Cardiac fibroblast (primary cell): ENCODE results near the gene PDS5B.
"Not testable (repeated sequence)": the region's sequence is repeated elsewhere in the genome, so short reads cannot be mapped to it uniquely, and the experiment has no call there.

Experiments
- DNase-seq, 2 donors: peaks; one replicate each; pipeline versions ENCODE4 v3.0.0 to v3.0.0-alpha.2; 2010; ENCODE audit warnings: low read depth in 2 of 2
- H3K4me3 ChIP-seq, 2 donors: replicated peaks in 1 of 2; 1 replicate in 1 of 2; 2 replicates in 1 of 2; pipeline ENCODE4 v1.5.1; 2011; ENCODE audit warnings: low read depth in 2 of 2, low read length in 2 of 2, mild to moderate bottlenecking in 2 of 2, moderate library complexity in 1 of 2
- CTCF ChIP-seq: IDR thresholded peaks from one replicate; pipeline ENCODE4 v1.5.1; 2011; ENCODE audit warnings: low read depth, mild to moderate bottlenecking, low read length, inconsistent platforms

The PDS5B gene

DNA sequence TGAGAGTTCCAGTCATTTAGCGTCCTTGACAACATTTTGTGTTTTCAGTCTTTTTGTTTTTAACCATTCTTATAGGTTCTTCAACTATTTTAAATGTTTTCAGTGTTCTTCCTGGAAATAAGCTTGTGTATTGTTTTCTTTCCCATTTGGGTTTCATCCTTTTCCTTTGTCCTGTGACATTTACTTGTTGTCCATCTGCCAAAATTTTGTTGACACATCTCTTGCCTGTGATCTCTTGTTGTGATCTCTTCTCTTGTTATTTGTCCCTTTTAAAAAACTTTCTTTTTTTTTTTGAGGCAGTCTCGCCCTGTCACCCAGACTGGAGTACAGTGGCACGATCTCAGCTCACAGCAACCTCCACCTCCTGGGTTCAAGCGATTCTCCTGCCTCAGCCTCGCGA lies 96.5 kb downstream of the PDS5B start:
- no peak for DNase-seq
- TF ChIP-seq CTCF: no peak
- no peak overlapping the region for H3K4me3 ChIP-seq

GRCh38 chr13:32687275-32687674 lies 101.0 kb downstream of the PDS5B start:
- DNase-seq: no peak
- TF ChIP-seq CTCF: no peak
- H3K4me3 ChIP-seq: no peak overlapping the region

DNA sequence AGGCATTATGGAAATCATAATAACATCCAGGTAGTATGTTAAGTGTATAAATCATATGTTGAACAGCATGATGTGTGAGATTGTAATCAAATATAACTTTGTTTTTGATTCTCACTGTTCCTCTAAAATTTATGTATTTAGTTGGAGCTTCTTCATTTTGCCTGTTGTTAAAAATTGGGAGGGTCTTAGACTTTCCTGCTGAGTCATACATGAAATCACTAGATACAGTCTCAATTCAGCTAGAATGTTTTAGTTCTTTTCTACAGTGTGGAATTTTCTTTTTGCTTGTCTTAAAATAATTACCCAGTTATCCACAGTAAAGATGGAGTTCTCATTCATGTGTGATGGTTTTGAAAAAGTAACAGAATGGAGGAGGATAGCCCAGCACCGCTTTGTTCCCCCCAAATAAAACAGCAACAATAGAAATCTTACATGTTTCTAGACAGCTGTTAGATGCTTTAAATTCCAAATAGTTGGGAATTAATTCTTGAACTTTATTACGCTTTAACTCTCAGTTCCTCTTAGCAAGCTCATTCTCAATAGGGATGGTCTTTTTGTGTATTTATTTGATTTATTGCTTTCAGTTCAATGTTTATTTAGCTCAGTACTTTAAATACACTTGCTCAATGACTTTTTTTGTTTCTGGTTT lies 109.5 kb downstream of the PDS5B start:
- no peak for TF ChIP-seq CTCF
- no peak for DNase-seq

GRCh38 chr13:32707471-32707870 lies 121.2 kb downstream of the PDS5B start:
- DNase-seq: no peak
- no peak for TF ChIP-seq CTCF
- no peak overlapping the region for H3K4me3 ChIP-seq

More for the DNA sequence above, 109.5 kb downstream of the PDS5B start:
- no peak overlapping the region for H3K4me3 ChIP-seq

DNA sequence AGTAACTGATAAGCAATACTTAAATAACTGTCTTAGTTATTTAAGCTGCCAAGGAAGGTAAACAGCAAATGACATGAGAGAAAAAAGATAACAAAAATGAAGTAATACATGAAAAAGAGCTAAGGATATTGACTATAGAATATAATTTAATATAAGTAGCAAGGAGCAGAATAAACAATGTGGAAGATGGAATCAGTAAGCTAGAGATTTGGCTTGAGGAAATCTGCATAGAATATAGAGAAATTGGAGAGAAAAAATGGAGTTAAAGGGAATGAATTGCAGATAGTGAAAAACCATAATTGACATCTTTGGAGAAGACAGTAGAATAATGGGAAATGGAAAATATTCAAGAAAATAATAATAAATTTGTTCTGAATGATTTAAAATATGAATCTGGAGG lies 127.1 kb downstream of the PDS5B start:
- TF ChIP-seq CTCF: no peak
- DNase-seq: no peak
- H3K4me3 ChIP-seq: no peak overlapping the region

DNA sequence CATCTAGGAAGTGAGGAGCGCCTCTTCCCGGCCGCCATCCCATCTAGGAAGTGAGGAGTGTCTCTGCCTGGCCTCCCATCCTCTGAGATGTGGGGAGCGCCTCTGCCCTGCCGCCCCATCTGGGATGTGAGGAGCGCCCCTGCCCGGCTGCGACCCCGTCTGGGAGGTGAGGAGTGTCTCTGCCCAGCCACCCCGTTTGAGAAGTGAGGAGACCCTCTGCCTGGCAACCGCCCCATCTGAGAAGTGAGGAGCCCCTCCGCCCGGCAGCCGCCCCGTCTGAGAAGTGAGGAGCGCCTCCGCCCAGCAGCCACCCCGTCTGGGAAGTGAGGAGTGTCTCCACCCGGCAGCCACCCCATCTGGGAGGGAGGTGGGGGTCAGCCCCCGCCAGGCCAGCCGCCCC lies 129.9 kb downstream of the PDS5B start:
- DNase-seq, H3K4me3 ChIP-seq: not testable (repeated sequence)

- TF ChIP-seq CTCF: no peak
- peak; percentile 51 to 65 for DNase-seq
- H3K4me3 ChIP-seq: no peak overlapping the region
Measured at GRCh38 chr13:32720026-32720425, 133.8 kb downstream of the PDS5B start.

GRCh38 chr13:32721131-32722034 lies 135.1 kb downstream of the PDS5B start:
- H3K4me3 ChIP-seq, DNase-seq: not testable (repeated sequence)
